Loucy (cell line): ENCODE results near the gene STK36.

Source experiments
- EZH2phosphoT487 ChIP-seq: fragments of 200-600 bp; IDR thresholded peaks from 2 replicates; pipeline ENCODE4 v1.6.1; 2018; ENCODE audit warnings: antibody characterized with exemption, mild to moderate bottlenecking, moderate library complexity, borderline replicate concordance
- TF ChIP-seq, protein P1 (sequence below): fragments of 200-600 bp; sonication (generic); conservative IDR thresholded peaks from 2 replicates; pipeline ENCODE4 v1.5.1; 2014; ENCODE audit warnings: mild to moderate bottlenecking, antibody characterized with exemption, low read length

DNA sequence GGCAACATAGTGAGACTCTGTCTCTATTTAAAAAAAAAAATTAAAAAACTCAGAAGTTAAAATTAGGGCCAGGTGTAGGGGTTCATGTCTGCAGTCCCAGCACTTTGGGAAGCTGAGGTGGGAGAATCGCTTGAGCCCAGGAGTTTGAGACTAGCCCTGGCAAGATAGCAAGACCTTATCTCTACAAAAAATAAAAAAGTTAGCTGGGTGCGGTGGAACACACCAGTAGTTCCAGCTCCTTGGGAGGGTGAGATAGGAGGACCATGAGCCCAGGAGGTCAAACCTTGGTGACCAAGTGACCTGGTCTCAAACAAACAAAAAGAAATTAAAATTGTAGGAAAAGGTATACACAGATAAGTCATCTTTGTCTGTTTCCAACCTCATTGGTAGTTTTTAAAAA lies 50.0 kb downstream of the STK36 start:
- TF ChIP-seq, protein P1, sequence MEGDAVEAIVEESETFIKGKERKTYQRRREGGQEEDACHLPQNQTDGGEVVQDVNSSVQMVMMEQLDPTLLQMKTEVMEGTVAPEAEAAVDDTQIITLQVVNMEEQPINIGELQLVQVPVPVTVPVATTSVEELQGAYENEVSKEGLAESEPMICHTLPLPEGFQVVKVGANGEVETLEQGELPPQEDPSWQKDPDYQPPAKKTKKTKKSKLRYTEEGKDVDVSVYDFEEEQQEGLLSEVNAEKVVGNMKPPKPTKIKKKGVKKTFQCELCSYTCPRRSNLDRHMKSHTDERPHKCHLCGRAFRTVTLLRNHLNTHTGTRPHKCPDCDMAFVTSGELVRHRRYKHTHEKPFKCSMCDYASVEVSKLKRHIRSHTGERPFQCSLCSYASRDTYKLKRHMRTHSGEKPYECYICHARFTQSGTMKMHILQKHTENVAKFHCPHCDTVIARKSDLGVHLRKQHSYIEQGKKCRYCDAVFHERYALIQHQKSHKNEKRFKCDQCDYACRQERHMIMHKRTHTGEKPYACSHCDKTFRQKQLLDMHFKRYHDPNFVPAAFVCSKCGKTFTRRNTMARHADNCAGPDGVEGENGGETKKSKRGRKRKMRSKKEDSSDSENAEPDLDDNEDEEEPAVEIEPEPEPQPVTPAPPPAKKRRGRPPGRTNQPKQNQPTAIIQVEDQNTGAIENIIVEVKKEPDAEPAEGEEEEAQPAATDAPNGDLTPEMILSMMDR: no peak
- no peak for TF ChIP-seq EZH2phosphoT487
